ENCODE results near the gene GPR151. TPM values are rescaled to one million over a fixed set of nuclear protein-coding genes. Genes with fewer than 3 reads are reported as not detected.

Gene GPR151
- total and polyA plus RNA-seq, 2 of the 8 experiments (the other 6 are each of a cell fraction or from before 2014, with no cell fraction given), result 0.03 TPM; not detected in 1

DNA sequence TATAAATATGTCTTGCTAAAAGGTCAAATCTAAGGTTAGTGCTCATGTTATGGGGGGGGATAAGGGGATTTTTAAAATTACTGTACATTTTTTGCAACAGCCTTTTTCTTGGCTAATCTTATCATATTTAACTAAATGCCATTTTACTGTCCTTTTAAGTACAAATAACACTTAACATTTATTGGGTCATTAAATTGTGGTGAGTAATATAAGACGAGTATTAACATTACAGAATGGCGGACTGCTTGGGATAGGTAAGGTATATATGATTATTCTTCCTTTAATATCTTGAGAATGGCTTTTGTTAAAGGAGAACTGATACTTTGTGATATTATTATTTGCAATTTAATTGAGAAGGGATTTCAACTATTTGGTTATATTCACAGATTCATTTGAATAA lies 33.2 kb downstream of the GPR151 start (continued):
- no peak for TF ChIP-seq EGR1 (IDR thresholded peaks at IDR 0.05; ENCODE audit: borderline replicate concordance, low read depth, low read length)
- TF ChIP-seq SUZ12 (IDR thresholded peaks at IDR 0.05; ENCODE audit: low read length), result no peak
- TF ChIP-seq RXRA (IDR thresholded peaks at IDR 0.05; ENCODE audit: insufficient read depth, low read depth, low read length), result no peak
- no peak for TF ChIP-seq TBP (IDR thresholded peaks at IDR 0.05; ENCODE audit: low read depth, low read length)
